IMR-90 (cell line): Measurements from ENCODE around the gene BCDIN3D.

Source experiments
- CTCF ChIP-seq: conservative IDR thresholded peaks from 2 replicates; pipeline ENCODE4 v1.5.1; 2012; ENCODE audit warnings: mild to moderate bottlenecking, low read depth, low read length, improper control_type of control experiment
- MAFK ChIP-seq: IDR thresholded peaks from 2 replicates; pipeline ENCODE4 v1.6.1; 2012; ENCODE audit warnings: low read depth, low read length, improper control_type of control experiment
- POLR2A ChIP-seq: IDR thresholded peaks from 2 replicates; pipeline ENCODE4 v1.6.1; 2012; ENCODE audit warnings: mild to moderate bottlenecking, low read depth, low read length
- RAD21 ChIP-seq: IDR thresholded peaks from 2 replicates; pipeline ENCODE4 v1.6.1; 2012; ENCODE audit warnings: low read length, improper control_type of control experiment
- RCOR1 ChIP-seq: IDR thresholded peaks from 2 replicates; pipeline ENCODE4 v1.6.1; 2012; ENCODE audit warnings: mild to moderate bottlenecking, low read length, improper control_type of control experiment; ENCODE audit not compliant: insufficient replicate concordance
- RFX5 ChIP-seq: IDR thresholded peaks from 2 replicates; pipeline ENCODE4 v1.8.0; 2012; ENCODE audit warnings: low read depth, mild to moderate bottlenecking, low read length, moderate library complexity
- SMC3 ChIP-seq: fragments of 150-350 bp; IDR thresholded peaks from 2 replicates; pipeline ENCODE4 v1.6.1; 2016; ENCODE audit warnings: low read depth, mild to moderate bottlenecking, antibody characterized with exemption, low read length, moderate library complexity
- USF2 ChIP-seq: fragments of 150-350 bp; IDR thresholded peaks from 2 replicates; pipeline ENCODE4 v1.6.1; 2017; ENCODE audit warnings: mild to moderate bottlenecking, antibody characterized with exemption, low read length, low read depth

DNA sequence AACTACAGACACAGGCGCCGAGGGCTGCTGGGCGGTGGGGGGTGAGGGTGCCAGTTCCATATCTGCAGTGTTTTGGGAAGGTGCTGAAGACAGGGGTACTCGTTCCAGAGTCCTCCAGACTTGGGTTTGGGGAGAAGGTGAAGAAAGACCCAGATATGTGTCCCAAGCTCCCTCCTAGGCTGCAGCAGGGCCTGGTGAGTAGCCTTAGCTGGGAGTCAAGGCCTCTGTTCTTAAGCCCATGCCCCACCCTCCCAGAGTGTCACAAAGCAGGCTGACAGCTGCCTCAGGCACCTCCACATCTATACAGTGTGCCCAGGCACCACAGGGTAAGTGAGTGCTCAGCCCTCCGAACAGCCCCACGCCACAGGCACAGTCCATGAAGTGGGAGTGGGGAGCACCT is 19.0 kb downstream of the BCDIN3D start:
- TF ChIP-seq USF2 (no peak), CTCF (no peak), RFX5 (no peak), MAFK (no peak), SMC3 (no peak), POLR2A (no peak), RAD21 (no peak), RCOR1 (no peak)
